HG03457 (cell line): ENCODE measurements around the gene FADS1.

ENCODE experiments used
- ATAC-seq: cut with Tn5 transposase; IDR thresholded peaks from one replicate; pipeline ENCODE4 v1.9.1; 2021; ENCODE audit warnings: moderate number of reproducible peaks; ENCODE audit not compliant: unreplicated experiment

The FADS1 gene

DNA sequence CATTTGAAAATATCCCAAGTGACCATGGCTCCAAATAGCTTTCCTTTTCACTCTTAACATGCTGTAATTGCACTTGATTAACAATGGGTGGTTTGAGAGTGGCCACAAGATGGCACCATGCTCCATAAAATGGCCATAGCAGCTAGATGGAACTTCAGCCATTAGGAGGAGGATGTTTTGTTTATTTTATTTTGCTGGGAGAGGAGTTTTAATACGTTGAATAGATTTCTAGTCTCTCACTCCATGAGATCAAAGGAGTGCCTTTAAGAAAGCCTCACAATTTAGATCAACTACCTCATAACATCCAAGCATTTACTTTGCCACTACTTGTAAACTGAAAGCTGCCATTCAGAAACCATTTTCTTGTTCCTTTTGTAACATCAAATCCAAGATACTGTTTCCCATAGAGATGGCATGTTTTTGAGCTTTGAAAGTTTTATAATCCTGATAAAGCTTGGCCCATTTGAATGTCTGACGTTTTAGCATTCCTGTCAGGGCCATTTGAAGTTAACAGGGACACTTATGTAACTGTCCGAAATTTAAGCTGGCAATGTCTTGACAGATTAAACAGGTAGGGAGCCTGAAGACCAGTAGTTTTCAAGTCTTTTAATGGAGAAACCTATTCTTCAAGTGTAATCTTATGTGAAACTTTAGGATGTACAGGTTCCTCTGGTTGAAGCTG is 19.4 kb downstream of the FADS1 start:
- no peak for ATAC-seq

DNA sequence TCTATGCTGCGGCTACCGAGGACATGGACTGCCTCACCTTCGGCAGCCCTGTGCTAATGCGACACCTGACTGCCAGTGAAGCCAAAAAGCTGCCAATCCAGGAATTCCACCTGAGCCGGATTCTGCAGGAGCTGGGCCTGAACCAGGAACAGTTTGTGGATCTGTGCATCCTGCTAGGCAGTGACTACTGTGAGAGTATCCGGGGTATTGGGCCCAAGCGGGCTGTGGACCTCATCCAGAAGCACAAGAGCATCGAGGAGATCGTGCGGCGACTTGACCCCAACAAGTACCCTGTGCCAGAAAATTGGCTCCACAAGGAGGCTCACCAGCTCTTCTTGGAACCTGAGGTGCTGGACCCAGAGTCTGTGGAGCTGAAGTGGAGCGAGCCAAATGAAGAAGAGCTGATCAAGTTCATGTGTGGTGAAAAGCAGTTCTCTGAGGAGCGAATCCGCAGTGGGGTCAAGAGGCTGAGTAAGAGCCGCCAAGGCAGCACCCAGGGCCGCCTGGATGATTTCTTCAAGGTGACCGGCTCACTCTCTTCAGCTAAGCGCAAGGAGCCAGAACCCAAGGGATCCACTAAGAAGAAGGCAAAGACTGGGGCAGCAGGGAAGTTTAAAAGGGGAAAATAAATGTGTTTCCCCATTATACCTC is 20.8 kb downstream of the FADS1 start:
- no peak for ATAC-seq

DNA sequence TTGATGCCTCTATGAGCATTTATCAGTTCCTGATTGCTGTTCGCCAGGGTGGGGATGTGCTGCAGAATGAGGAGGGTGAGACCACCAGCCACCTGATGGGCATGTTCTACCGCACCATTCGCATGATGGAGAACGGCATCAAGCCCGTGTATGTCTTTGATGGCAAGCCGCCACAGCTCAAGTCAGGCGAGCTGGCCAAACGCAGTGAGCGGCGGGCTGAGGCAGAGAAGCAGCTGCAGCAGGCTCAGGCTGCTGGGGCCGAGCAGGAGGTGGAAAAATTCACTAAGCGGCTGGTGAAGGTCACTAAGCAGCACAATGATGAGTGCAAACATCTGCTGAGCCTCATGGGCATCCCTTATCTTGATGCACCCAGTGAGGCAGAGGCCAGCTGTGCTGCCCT is 21.3 kb downstream of the FADS1 start:
- no peak for ATAC-seq

DNA sequence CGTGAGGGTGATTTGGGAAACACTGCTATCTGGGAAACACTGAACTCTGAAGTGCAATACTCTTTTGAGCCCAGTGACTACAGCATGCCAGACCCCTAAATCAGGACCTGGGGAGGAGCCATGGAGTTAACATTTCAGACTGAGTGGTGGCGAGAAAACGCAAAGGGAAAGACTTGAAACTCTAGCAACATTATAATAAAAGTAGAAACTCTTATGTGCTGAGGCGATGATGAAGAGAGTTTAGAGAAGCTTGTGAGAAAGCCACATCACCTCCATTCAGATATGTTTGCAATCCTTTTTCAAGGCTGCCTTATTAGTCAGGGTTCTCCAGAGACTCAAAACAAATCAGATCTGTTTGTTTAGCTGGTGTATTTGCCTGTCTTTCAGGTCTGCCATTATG is 22.2 kb downstream of the FADS1 start:
- no peak for ATAC-seq

DNA sequence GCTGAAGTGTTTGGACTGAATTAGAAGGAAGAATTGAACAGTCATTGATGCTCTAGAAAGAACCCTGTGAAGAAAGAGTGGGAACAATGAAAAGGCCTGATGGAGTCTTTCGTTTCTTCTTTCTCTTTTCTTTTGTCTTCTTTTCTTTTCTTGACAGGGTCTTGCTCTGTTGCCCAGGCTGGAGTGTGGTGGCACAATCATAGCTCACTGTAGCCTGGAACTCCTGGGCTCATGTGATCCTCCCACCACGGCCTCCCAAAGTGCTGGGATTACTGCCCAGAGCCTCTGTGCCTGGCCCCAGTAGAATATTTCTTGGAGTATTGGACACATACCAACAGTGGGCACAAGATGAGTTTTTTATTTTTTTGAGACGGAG is 23.0 kb downstream of the FADS1 start:
- ATAC-seq, result no peak

DNA sequence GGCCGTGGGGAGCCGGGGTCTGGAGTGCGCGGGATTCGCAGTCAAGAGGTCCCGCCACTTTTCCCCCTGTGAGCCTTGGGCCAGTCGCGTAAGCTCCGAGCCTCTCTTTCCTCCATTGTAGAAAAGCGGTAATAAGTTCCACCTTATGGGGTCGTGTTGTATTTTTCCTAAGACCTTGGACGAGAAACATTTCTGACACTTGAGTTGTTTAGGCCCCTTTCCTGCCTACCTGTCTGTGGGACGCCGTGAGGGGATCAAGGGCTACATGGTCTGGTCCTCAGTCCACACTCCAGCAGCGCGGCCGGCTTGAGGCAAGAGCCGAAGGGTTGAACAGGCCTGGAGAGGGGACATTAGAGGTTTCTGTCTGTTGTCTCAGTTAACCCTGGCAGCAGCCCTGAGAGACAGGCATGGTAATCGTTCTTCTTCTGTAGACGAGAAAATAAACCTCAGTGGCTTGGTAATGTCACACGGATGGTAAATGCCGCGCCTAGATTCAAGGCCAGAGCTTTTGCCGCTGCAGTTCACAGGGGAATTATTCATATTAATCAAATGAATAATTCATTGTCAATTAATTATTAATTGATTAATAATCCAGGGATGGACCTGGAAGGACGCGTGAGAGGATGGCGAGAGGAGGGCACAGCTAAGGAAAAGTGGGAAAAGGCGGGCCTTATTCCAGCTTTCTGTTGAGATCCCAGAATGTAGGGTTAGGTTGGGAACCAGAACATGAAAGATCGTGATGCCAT is 23.5 kb downstream of the FADS1 start:
- no peak for ATAC-seq

DNA sequence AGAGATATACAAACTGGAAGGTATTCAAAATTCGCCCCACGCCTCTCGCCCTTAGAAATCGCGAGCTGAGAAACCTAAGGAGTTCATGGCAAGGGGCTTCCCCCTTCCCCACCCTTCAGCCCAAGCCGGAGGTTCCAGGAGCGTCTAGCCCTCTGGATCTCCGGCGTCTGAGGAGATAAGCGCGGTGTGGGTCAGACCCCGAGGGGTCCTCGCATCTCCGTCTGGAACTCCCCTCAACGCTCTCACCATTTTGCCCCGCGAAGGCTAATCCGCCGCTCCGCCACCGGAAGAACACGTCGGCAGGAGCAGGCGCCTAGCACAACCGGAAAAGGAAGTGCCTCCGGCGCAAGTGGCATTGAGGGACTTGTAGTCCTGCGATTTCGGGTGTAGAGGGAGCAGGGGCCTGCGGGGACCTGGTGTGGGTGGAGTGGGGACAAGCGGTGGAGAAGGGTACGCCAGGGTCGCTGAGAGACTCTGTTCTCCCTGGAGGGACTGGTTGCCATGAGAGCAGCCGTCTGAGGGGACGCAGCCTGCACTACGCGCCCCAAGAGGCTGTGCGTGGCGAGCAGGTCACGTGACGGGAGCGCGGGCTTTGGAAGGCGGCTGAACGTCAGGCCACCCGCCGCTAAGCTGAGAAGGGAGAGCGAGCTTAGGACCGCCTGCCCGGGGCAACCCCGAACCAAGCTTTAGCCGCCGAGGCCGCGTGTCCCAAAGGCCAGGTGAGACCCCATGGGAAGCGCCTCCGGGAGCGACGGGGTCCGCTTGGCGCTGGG is 24.3 kb downstream of the FADS1 start, which contains the start of the genes FEN1 and TMEM258:
Gene FEN1 (plus strand): TSS at position 602 of the 773 bp plus-strand sequence. CDS start 2,451 bp downstream, outside the sequence.
Gene TMEM258 (minus strand): TSS at position 290 of the 773 bp plus-strand sequence. CDS start 41 bp downstream, at position 249.
- peak; percentile 72 for ATAC-seq

DNA sequence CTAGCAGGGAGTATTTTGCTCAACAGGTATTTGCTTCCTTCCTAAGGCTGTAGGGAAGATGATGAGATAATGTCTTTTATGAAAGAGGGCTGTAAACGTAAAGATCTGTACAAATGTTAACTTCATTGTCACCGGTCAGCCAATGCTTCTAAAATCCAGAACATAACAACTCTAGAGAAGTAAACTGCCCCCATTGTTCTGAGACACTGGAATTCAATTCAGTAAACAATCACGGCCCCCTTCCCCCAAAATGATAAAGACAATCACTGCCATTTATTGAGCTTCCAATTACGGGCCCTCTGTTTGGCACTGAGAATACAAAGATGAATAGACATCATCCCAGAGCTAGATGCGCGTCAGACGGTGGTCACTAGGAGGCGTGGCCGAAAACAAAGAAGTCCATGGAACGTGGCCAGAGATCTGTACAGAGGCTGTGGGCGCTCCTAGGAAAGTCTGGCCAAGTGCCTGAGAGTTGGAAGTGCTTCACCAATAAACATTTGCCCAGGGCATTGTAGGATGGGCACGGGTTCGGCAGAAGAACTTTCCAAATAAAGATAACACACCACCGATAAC is 25.0 kb downstream of the FADS1 start:
- no peak for ATAC-seq

DNA sequence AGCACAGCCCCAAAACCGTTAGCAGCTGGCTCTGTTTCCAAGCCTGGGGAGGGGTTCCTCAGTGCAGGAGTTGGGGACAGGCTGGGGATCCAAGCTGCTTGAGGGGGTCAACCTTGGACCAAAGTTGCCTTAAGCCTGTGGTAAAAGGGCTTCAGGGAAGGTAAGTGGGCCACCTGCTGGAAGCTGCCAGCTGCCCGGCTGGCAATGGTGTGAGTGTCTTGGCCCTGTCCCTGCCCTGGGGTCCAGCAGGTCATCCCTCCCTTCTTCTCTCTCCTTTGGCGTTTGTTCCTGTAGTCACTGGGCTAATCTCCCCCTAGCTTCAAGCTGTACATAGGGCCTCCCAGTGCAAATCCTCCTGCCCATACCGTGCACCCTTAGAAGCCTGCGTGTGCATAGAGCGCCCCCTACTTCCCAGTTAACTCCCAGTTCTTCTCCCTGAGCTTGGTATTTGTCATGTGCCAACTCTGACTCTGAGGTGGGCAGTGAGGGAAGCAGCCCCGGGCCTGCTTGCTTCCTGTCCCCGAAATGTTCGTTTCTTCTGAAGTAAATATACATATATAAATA is 28.8 kb downstream of the FADS1 start:
- ATAC-seq, result no peak

DNA sequence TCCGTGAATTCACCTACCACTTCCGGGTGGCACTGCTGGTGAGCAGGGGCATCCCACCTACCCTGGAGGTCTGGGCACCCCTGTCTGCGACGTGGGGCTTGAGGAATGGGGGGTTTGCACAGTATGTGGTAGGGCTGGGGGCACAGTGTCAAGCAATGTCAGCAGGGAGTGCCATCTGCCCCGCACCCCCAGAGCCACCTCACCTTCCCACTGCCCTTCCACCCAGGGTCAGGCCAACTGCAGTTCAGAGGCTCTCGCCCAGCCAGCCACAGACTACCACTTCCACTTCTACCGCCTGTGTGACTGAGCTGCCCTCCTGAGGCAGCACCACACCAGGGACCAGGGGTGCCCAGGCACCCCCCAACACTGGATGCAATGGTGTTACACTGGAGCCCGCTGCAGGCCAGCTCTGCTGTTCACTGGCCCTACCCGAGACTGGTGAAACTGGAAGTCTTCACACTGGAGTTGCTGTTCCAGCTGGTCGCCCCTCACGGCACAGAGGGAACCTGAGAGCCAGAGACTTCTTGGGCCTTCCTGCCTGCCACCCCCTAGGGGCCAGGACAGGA is 30.9 kb downstream of the FADS1 start:
- ATAC-seq, result no peak

DNA sequence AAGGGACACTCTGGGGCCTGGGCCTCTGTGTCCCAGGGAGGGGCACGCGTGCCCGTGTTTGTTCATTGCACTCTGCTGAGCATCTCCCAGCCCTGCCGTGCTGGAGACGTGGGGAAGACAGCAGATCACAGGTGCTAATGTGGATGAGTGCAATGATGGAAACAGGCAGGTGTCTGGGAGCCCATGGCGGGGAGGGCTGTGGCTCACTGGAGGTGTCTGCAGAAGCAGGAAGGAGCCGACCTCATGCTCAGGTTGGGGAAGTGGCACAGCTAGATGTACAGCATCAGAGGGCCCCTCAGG is 32.3 kb downstream of the FADS1 start:
- ATAC-seq, result no peak

DNA sequence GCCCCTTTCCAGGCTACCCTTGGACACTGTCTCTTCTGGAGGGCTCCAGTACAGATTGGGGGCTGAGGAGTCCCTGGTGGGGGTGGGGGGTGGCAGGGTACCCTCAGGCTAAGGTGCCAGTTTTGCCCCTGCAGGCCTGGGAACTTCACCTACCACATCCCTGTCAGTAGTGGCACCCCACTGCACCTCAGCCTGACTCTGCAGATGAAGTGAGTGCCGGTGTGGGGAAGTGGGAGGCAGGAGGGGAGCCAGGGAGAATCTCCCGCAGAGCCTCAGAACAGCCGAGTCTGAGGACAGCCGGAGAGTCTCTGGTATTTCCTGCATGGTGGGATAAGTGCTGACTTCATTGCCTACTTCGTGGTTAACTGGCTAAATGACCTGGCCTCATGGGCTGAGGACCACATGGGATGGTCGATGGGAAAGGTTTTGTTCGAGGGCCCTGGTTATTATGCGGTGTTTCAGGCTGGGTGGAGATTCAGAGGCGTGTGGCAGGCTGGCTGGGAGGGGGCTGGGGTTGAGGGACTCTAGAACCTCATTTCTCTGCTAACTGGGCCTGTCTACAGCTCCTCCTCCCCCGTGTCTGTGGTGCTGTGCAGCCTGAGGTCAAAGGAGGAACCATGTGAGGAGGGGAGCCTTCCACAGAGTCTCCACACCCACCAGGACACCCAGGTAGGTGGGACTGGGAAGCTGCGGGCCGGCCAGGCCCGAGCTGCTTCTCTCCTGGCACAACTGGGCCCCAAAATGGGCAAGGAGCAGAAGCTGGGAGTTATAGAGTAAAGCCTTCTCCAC is 32.9 kb downstream of the FADS1 start:
- ATAC-seq, result no peak

DNA sequence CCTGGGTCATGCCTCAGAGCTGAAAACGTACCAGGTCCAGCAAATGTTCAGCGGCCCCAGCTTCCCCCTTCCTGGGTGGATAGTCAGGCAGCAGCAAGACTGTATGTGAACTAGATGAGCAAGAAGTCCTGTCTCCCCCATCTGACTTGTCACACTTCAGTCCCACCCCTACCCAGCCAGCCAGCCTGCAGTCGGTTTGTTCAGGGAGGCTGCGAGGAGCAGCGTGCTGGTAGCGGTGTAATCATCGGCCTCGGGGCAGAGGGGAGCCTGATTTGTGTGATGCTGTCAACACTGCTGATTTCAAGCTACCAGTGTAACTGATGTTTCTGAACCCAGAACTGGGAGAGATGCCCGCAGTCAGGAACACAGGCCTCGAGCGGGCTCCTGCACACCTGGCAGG is 34.0 kb downstream of the FADS1 start:
- ATAC-seq, result no peak

DNA sequence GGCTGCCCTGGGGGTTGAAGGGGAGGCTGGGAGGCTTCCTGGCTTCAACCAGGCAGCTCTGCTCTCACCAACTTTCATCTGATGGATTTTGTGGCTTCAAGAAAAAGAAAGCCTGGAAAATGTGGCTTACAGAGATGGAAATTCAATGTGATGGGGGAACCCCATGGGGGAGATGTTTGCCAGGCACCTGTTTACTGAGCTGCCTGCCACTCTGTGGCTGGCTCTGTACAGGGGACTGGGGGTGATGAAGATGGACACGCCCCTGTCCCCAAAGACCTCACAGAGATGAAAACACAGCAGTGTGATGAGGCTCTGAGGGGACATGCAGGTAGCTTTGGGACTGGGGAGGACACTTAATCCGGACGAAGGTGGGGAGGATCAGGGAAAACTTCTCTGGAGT is 34.5 kb downstream of the FADS1 start:
- no peak for ATAC-seq

DNA sequence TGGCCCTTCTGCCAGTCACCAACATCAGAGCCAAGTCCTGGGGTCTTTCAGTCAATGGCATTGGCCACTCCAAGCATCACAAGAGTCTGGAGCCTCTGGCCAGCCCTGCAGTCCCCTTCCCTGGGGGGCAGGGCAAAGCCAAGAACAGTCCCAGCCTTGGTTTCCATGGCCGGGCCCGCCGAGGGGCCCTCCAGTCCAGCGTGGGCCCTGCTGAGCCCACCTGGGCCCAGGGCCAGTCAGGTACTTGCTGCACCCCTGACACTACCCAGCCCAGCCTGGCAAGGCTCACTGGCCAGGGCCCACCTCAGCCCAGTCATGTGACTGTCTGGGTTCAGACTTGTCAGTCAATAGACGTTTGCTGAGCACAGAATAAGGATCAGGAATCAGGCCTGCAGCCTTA is 35.2 kb downstream of the FADS1 start:
- no peak for ATAC-seq

DNA sequence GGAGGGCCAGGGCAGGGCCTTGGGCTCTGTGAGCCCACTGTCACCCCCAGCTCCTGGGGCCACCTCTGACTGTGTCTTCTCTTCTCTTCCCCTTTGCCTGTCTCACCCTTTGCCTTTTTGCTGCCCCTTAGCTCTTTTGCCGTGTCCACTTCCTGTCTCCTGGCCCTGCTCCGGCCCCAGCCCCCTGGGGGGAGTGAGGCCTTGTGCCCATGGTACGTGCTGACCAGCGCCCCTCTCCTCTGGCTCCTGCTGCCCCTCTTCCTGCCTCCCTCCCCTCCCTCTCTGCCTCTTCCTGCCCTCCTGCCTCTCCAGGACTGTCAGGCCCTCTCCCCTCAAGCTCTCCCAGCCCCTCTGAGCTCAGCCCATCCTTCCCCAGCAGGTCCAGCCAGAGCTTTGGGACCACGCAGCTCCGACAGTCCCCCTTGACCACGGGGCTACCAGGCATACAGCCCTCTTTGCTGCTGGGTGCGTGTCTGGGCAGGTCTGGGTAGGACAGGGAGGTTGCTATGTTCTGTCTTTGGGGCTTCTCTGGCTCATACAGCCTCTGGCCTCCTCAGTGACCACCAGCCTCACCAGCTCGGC is 36.1 kb downstream of the FADS1 start:
- no peak for ATAC-seq

DNA sequence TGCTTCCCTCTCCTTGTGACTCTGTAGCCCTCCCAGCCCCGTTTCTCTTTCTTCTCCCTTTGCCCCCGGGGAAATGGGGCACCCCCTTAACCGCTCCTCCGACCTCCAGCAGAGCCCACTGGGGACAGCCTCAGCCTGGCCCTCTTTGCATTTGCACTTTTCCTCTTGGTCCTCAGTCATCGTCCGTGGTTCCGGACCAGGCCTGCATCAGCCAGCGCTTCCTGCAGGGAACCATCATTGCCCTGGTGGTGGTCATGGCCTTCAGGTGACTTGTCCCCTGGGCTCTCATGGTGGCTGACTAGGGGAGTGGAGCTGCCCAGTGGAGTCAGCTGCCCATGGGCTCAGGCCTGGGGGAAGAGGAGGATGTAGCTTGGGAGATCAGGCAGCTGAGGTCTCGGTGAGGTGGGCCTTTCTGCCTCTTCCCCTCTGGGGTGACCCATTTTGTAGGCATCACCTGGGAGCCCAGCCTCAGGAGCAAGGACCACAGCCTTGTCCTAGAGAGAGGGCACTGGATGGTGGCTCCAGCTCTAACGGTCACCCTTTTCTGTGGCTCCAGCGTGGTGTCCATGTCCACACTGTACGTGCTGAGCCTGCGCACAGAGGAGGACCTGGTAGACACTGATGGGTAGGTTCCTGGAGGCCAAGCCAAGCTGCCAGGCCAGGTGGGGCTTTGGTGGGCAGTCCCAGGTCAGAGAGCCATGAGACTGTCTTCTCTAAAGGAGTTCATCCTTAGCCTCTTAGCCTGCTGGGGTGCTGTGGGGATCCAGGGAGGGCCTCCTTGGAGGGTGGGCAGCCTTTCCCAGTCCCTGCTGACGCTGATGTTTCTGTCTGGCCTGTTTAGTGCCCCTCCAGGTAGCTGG is 36.9 kb downstream of the FADS1 start:
- no peak for ATAC-seq

DNA sequence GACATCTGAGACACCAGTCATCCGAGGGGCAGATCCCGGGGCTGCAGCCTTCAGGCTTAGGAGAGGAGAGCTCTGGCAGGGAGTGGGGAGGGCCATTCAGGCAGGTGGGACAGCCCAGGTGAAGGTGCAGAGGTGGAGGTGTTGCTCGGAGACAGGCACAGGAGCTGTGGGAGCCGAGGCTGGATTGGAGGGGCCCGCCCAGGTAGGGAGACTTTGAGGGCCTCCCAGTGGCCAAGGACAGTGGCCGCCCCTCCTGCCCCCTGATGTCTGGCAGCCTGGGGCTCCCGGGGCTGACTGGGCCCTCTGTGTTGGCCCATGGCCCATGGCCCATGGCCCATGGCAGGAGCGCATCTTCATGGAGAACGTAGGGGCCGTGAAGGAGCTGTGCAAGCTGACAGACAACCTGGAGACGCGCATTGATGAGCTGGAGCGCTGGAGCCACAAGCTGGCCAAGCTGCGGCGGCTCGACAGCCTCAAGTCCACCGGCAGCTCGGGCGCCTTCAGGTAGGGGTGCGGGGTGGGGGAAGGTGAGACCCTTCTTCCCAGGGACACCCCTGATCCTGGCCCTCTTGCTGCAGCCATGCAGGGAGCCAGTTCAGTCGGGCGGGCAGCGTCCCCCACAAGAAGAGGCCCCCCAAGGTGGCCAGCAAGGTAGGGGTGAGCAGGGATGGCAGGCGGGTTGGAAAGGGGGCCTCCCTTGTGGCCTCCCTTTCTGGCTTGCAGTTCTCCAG is 37.7 kb downstream of the FADS1 start:
- ATAC-seq, result no peak
